Neural progenitor cell (in vitro differentiated cells): ENCODE results near the gene NPHP4. TPM values are rescaled to one million over a fixed set of nuclear protein-coding genes. Genes with fewer than 3 reads are reported as not detected.

Experiments used
- DNase-seq: peaks from one replicate; pipeline ENCODE4 v3.0.0-alpha.2; 2016; ENCODE audit warnings: low spot score
- H2AFZ ChIP-seq: fragments of 200-600 bp; sonication (generic); replicated peaks from 2 replicates; pipeline ENCODE4 v1.6.1; 2016; ENCODE audit warnings: antibody characterized with exemption
- H3F3A ChIP-seq: fragments of 200-600 bp; sonication (generic); 2 replicates; pipeline ENCODE4 v1.6.1; 2016; ENCODE audit warnings: antibody characterized with exemption, low read depth
- H3K27ac ChIP-seq: fragments of 200-600 bp; sonication (generic); 2 replicates; pipeline ENCODE4 v1.5.1; 2016; ENCODE audit warnings: mild to moderate bottlenecking
- H3K27me3 ChIP-seq: fragments of 200-600 bp; sonication (generic); 2 replicates; pipeline ENCODE4 v1.6.1; 2016; ENCODE audit warnings: mild to moderate bottlenecking, moderate library complexity
- H3K36me3 ChIP-seq: fragments of 200-600 bp; sonication (generic); 2 replicates; pipeline ENCODE4 v1.5.1; 2016
- H3K4me1 ChIP-seq: fragments of 200-600 bp; sonication (generic); 2 replicates; pipeline ENCODE4 v1.6.1; 2016; ENCODE audit warnings: mixed run types
- H3K4me2 ChIP-seq: fragments of 200-600 bp; sonication (generic); 2 replicates; pipeline ENCODE4 v1.6.1; 2016
- H3K4me3 ChIP-seq: fragments of 200-600 bp; sonication (generic); 2 replicates; pipeline ENCODE4 v1.5.1; 2016
- H3K79me2 ChIP-seq: fragments of 200-600 bp; sonication (generic); 2 replicates; pipeline ENCODE4 v1.6.1; 2016; ENCODE audit warnings: low read depth
- H3K9ac ChIP-seq: fragments of 200-600 bp; sonication (generic); 2 replicates; pipeline ENCODE4 v1.6.1; 2016
- H3K9me3 ChIP-seq: fragments of 200-600 bp; sonication (generic); 2 replicates; pipeline ENCODE4 v1.5.1; 2016; ENCODE audit warnings: low read depth
- H4K20me1 ChIP-seq: fragments of 200-600 bp; sonication (generic); 2 replicates; pipeline ENCODE4 v1.6.1; 2016; ENCODE audit warnings: low read depth
- H3K27ac Mint-ChIP-seq: 3 replicates; pipeline ENCODE4 v1.8.0; 2021; ENCODE audit warnings: mixed read lengths
- H3K27me3 Mint-ChIP-seq: 2 replicates; pipeline ENCODE4 v1.8.0; 2022; ENCODE audit warnings: low read depth, mild to moderate bottlenecking, inconsistent platforms, moderate library complexity, mixed read lengths; ENCODE audit not compliant: insufficient read depth
- H3K36me3 Mint-ChIP-seq: 3 replicates; pipeline ENCODE4 v1.8.0; 2021; ENCODE audit warnings: mixed read lengths
- H3K4me1 Mint-ChIP-seq: 3 replicates; pipeline ENCODE4 v1.8.0; 2021; ENCODE audit warnings: mixed read lengths
- H3K4me3 Mint-ChIP-seq: 3 replicates; pipeline ENCODE4 v1.8.0; 2021; ENCODE audit warnings: mild to moderate bottlenecking, moderate library complexity, mixed read lengths
- H3K9me3 Mint-ChIP-seq: 3 replicates; pipeline ENCODE4 v1.8.0; 2020; ENCODE audit warnings: mixed read lengths
- CTCF ChIP-seq: fragments of 200-600 bp; sonication (generic); IDR thresholded peaks from 2 replicates; pipeline ENCODE4 v1.5.1; 2017; ENCODE audit warnings: antibody characterized with exemption, mild to moderate bottlenecking
- EZH2 ChIP-seq: fragments of 200-600 bp; sonication (generic); IDR thresholded peaks from 2 replicates; pipeline ENCODE4 v1.6.1; 2017; ENCODE audit warnings: antibody characterized with exemption, mild to moderate bottlenecking, moderate library complexity
- EZH2phosphoT487 ChIP-seq: fragments of 200-600 bp; sonication (generic); IDR thresholded peaks from 2 replicates; pipeline ENCODE4 v1.6.1; 2017; ENCODE audit warnings: antibody characterized with exemption
- total RNA-seq: library from RNA; depleted of rRNA; stranded (reverse); fragments of >200 nt; gene quantifications from 2 replicates; pipeline ENCODE4 v1.2.3, GENCODE V29; 2015; ENCODE audit warnings: low replicate concordance

NPHP4 gene
- total RNA-seq, 1 donor from 2014 or later: 8.9 TPM

- Histone ChIP-seq H3K4me3 (no peak overlapping the region), H3K36me3 (no peaks in the 10 kb centered on the region), H3K27me3 (peaks cover 10% of the 10 kb centered on the region), H3K4me2 (no peak overlapping the region), H3F3A (peaks cover under 1% of the 10 kb centered on the region), H3K27ac (no peak overlapping the region), H3K9ac (no peak overlapping the region), H3K4me1 (peaks cover under 1% of the 10 kb centered on the region), H3K79me2 (no peaks in the 10 kb centered on the region), H4K20me1 (peaks cover 11% of the 10 kb centered on the region), H2AFZ (no peak overlapping the region), H3K9me3 (peaks cover 2% of the 10 kb centered on the region)
- H3K36me3 Mint-ChIP-seq: peaks cover 29% of the 10 kb centered on the region
- H3K27me3 Mint-ChIP-seq: peaks cover 2% of the 10 kb centered on the region
- H3K4me3 Mint-ChIP-seq: no peak overlapping the region
- TF ChIP-seq CTCF: no peak
- TF ChIP-seq EZH2: no peak
- no peak for TF ChIP-seq EZH2phosphoT487
- DNase-seq: no peak
- peaks cover 6% of the 10 kb centered on the region for H3K4me1 Mint-ChIP-seq
- no peaks in the 10 kb centered on the region for H3K9me3 Mint-ChIP-seq
- no peak overlapping the region for H3K27ac Mint-ChIP-seq
These were observed 89.2 kb downstream of the NPHP4 start for GRCh38 chr1:5903031-5903430.

GRCh38 chr1:5901841-5902240 lies 90.4 kb downstream of the NPHP4 start:
- Histone ChIP-seq H3K9me3 (peaks cover 2% of the 10 kb centered on the region), H3K36me3 (no peaks in the 10 kb centered on the region), H2AFZ (no peak overlapping the region), H3K79me2 (no peaks in the 10 kb centered on the region), H3F3A (peaks cover 13% of the 10 kb centered on the region), H3K9ac (no peak overlapping the region), H3K27ac (no peak overlapping the region), H3K4me1 (peaks cover 12% of the 10 kb centered on the region), H4K20me1 (peaks cover 23% of the 10 kb centered on the region), H3K4me3 (no peak overlapping the region), H3K27me3 (peaks cover 16% of the 10 kb centered on the region), H3K4me2 (no peak overlapping the region)
- Mint-ChIP-seq H3K27ac (no peak overlapping the region), H3K27me3 (peaks cover 5% of the 10 kb centered on the region), H3K9me3 (no peaks in the 10 kb centered on the region), H3K36me3 (peaks cover 31% of the 10 kb centered on the region), H3K4me1 (peaks cover 18% of the 10 kb centered on the region), H3K4me3 (no peak overlapping the region)
- TF ChIP-seq EZH2phosphoT487 (no peak), EZH2 (no peak), CTCF (no peak)
- DNase-seq: no peak

GRCh38 chr1:5901150-5901549 lies 91.1 kb downstream of the NPHP4 start:
- no peak overlapping the region for H3K4me3 ChIP-seq
- TF ChIP-seq EZH2 (no peak), EZH2phosphoT487 (no peak), CTCF (no peak)
- H4K20me1 ChIP-seq: peaks cover 30% of the 10 kb centered on the region
- peaks cover 16% of the 10 kb centered on the region for H3K27me3 ChIP-seq
- no peaks in the 10 kb centered on the region for H3K79me2 ChIP-seq
- peaks cover 5% of the 10 kb centered on the region for H3K27me3 Mint-ChIP-seq
- no peak for DNase-seq
- H3K27ac ChIP-seq: no peak overlapping the region
- H3K36me3 ChIP-seq: no peaks in the 10 kb centered on the region
- H3K9me3 Mint-ChIP-seq: no peaks in the 10 kb centered on the region
- peaks cover 30% of the 10 kb centered on the region for H3K36me3 Mint-ChIP-seq
- H2AFZ ChIP-seq: no peak overlapping the region
- no peak overlapping the region for H3K9ac ChIP-seq
- H3K4me1 Mint-ChIP-seq: peaks cover 24% of the 10 kb centered on the region
- no peak overlapping the region for H3K4me3 Mint-ChIP-seq
- peaks cover 20% of the 10 kb centered on the region for H3F3A ChIP-seq
- no peak overlapping the region for H3K4me2 ChIP-seq
- H3K9me3 ChIP-seq: peaks cover 2% of the 10 kb centered on the region
- peaks cover 19% of the 10 kb centered on the region for H3K4me1 ChIP-seq
- no peak overlapping the region for H3K27ac Mint-ChIP-seq
